Measurements from ENCODE around the gene PAQR3. TPM values are rescaled to one million over a fixed set of nuclear protein-coding genes. Genes with fewer than 3 reads are reported as not detected.

The PAQR3 gene
- total and polyA plus RNA-seq, 9 of the 15 experiments (the other 6 are each of a cell fraction or from before 2014, with no cell fraction given): 10.7 to 77.1 (median 31.6) TPM

DNA sequence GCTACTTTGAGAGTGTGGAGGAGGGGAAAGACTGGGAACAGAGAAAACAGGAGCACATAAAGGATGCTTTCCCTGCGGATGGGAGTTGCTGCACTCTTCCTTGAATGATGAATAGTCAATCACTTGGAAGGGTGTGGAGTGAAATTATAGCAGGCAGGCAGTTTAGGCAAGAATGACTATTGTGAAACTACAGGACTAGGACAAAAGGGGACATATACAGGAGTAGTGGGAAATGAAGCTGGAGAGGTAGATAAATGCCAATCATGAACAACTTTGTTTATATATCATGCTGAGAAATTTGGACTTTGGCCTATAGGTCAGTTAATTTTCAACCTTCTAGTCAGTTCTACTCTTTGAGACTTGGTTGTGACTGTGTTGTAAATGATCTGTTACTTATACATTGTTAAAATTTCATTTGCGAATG lies 76.9 kb downstream of the PAQR3 start:
- Histone ChIP-seq H4K20me1 (replicated peaks; ENCODE audit: control insufficient read depth, insufficient read depth, low read length) (no peaks in the 10 kb centered on the region), H3K9me3 (replicated peaks; ENCODE audit: control insufficient read depth, insufficient read depth, low read depth, low read length) (no peaks in the 10 kb centered on the region), H3K27ac (ENCODE audit: extremely low read depth, low read depth, low read length) (no peak overlapping the region), H3K4me3 (no peak overlapping the region), H3K4me1 (replicated peaks in 1 of 2; ENCODE audit: control insufficient read depth in 2 of 2, insufficient read depth in 2 of 2, low read length in 2 of 2) (no peaks in the 10 kb centered on the region), H3K27me3 (ENCODE audit: control insufficient read depth in 2 of 2, insufficient read depth in 2 of 2, low read length in 2 of 2) (no peaks in the 10 kb centered on the region), H2AFZ (ENCODE audit: low read depth, low read length) (no peak overlapping the region), H3K4me2 (ENCODE audit: insufficient read depth, low read length) (no peak overlapping the region), H3K79me2 (ENCODE audit: control insufficient read depth, insufficient read depth, low read length) (peaks cover 56% of the 10 kb centered on the region), H3K9me1 (ENCODE audit: control insufficient read depth, insufficient read depth, low read length) (no peaks in the 10 kb centered on the region), H3K9ac (ENCODE audit: insufficient read depth in 1 of 2, low read depth in 2 of 2, low read length in 2 of 2) (no peak overlapping the region), H3K36me3 (ENCODE audit: control insufficient read depth, insufficient read depth, low read length) (peaks cover 89% of the 10 kb centered on the region)
- WGBS (ENCODE audit: insufficient coverage, low coverage, missing lambda C conversion rate): 89% methylated on average over 2 of the region's 2 CpGs
- CTCF ChIA-PET (ENCODE audit: low intra/inter-chr PET ratio): no interaction called here
- no peak for FAIRE-seq
- POLR2A ChIA-PET: interaction anchor here (0.7 kb wide), 1 partner anchor 10 kb away, joined by 3 read pairs; no protein-coding TSS in a partner anchor
- TF ChIP-seq CEBPB (tag; IDR thresholded peaks at IDR 0.05) (peak; percentile 64), CBX3 (IDR thresholded peaks at IDR 0.05; ENCODE audit: borderline replicate concordance in 1 of 2, low read length in 2 of 2) (peak in 1 of 2 experiments; percentile 41; a peak in 1 of 3 replicates), ZFP36 (IDR thresholded peaks at IDR 0.05; ENCODE audit: low read depth, low read length, partially characterized antibody) (peak; percentile 66)
- TF ChIP-seq, protein P1, sequence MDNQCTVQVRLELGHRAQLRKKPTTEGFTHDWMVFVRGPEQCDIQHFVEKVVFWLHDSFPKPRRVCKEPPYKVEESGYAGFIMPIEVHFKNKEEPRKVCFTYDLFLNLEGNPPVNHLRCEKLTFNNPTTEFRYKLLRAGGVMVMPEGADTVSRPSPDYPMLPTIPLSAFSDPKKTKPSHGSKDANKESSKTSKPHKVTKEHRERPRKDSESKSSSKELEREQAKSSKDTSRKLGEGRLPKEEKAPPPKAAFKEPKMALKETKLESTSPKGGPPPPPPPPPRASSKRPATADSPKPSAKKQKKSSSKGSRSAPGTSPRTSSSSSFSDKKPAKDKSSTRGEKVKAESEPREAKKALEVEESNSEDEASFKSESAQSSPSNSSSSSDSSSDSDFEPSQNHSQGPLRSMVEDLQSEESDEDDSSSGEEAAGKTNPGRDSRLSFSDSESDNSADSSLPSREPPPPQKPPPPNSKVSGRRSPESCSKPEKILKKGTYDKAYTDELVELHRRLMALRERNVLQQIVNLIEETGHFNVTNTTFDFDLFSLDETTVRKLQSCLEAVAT (IDR thresholded peaks at IDR 0.05): no peak
- no peak for ATAC-seq
- intact Hi-C loops (cut with micrococcal nuclease) (loop anchor here (5.0 to 10.0 kb wide), 2 partner anchors 85 to 338 kb away; partner anchors contain the start of gene BMP2K), in situ Hi-C loops (cut with MboI) (no loop called here)
- BruUV-seq (replicated peaks): no TSS peak
- no peak for DNase-seq (ENCODE audit: extremely low read depth in 1 of 4, low spot score in 3 of 4)

Small RNAs within 50 kb of the gene (small RNA-seq; reads per million reads assigned to genes)
- not detected for gene RN7SL127P

Other genes starting within 250 kb of the PAQR3 start
- 87.6 and 88.6 TPM in 2 replicates for gene BMP2K, start 163.1 kb downstream of the PAQR3 start, total RNA-seq (2014; rRNA removed)
- gene BMP2K, start 163.1 kb downstream of the PAQR3 start, total RNA-seq (2014; rRNA removed; fragmentation: Illumina TruSeq; extraction: Trizol): 141 and 176 TPM in 2 replicates
- 202 and 217 TPM in 2 replicates for gene BMP2K, start 163.1 kb downstream of the PAQR3 start, total RNA-seq (2015; rRNA removed; fragmentation: Illumina TruSeq; extraction: Trizol)
- 104 and 120 TPM in 2 replicates for gene BMP2K, start 163.1 kb downstream of the PAQR3 start, total RNA-seq (2021)
- gene BMP2K, start 163.1 kb downstream of the PAQR3 start, polyA plus RNA-seq (2011; rRNA removed): 125 and 150 TPM in 2 replicates
- gene BMP2K, start 163.1 kb downstream of the PAQR3 start, polyA plus RNA-seq (2014; fragmentation: Illumina TruSeq; extraction: Trizol): 96.8 and 104 TPM in 2 replicates
- 10 to 100 TPM; 17.0 to 24.0 TPM for gene BMP2K, start 163.1 kb downstream of the PAQR3 start, polyA plus RNA-seq (2014; fragmentation: Nextera tagmentation; extraction: Ambion mirVana)
- 76.3 and 85.8 TPM in 2 replicates for gene BMP2K, start 163.1 kb downstream of the PAQR3 start, polyA plus RNA-seq (2014; rRNA removed)

Measured in K562 (cell line).